SU-DHL-6 (cell line): ENCODE measurements around the gene TXNDC2.

ENCODE experiments used
- CTCF ChIP-seq: fragments of 200-600 bp; sonication (generic); IDR thresholded peaks from one replicate; pipeline ENCODE4 v1.5.1; 2017; ENCODE audit warnings: antibody characterized with exemption, mild to moderate bottlenecking, low read length, moderate library complexity; ENCODE audit not compliant: insufficient read depth, poor library complexity, severe bottlenecking
- EZH2phosphoT487 ChIP-seq: fragments of 200-600 bp; sonication (generic), shearing (Covaris generic); conservative IDR thresholded peaks from 2 replicates; pipeline ENCODE4 v1.6.1; 2018; ENCODE audit warnings: mild to moderate bottlenecking, antibody characterized with exemption, low read length, moderate library complexity, mixed read lengths

- TF ChIP-seq CTCF (no peak), EZH2phosphoT487 (no peak)
Observed at GRCh38 chr18:9919564-9920232, 33.9 kb downstream of the TXNDC2 start.
